ENCODE results near the gene MYO9A.

MYO9A gene

DNA sequence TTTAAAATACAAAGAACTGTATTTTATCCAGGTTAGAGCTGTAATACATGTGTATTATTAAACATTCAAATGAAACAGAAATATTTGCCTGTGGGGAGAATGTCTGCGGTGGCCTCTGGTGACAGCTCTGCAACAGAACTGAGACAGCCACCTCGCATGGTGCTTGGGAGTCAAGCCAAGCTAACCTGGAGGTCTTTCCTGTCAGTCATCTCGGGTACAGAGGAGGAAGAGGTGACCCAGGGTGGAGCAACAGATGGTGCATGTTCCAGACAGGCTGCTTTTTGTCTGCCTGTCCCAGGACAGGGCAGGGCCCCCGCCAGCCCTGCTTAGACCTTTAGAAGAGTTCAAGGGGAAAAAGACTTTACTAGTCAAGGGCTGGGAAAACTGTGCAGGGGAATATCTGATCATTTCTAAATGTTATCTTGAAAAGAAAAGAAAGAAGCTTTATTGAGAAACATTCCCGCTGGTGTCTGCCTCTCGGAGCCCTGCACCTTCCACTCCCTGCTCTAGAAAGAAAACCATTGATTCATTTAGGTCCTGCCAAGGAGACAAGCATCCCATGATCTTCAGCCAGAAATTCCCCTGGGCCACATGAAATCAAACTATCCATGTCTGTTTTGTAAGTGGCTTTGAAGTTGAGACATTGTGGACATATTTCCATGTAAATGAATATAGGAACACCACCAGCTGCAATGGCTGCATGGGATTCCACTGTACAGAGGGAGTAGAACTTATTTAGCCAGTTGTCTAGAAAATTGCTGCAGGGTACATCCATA is 313.1 kb downstream of the MYO9A start:
- no peak for DNase-seq

DNA sequence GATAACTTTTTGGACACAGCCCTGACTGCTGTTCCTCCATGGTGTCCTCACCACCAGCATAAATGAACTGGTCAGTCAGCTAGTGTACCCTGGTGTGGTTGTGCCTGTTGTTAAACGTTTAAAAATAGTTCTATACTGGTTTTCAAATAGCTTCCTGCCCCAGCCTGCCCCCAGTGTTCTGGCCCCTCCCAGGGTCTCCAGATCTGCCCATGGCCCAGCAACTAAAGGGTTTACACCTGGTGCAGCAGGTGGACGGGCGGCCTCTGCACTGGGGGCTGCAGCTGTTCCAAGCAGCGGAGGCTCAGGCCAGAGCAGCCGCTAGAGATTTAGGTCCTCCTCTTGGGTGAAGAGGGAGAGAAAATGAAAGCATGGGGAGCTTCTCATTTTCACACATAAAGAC is 313.7 kb downstream of the MYO9A start:
- no peak for DNase-seq

DNA sequence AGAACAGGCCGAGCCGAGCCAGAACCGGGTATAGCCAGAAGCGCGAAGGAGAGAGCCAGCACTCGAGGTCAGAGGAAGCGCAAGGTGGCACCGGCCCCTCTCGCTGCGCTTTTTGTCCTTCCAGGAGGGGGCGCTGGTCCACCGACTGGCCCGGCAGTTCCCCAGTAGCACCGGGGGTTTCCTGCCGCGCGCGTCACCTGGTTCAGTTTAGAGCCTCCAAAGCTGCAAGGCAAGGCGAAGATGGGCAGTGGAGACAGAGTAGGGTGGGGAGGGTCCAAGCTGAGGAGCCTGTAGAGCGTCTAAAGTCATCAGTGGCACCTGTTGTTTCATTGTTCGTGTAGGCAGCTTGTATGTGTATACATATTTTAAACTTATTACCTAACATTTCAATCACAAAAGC is 315.2 kb downstream of the MYO9A start:
- DNase-seq: no peak

GRCh38 chr15:71801935-71802655 is 315.9 kb downstream of the MYO9A start:
- no peak for DNase-seq

DNA sequence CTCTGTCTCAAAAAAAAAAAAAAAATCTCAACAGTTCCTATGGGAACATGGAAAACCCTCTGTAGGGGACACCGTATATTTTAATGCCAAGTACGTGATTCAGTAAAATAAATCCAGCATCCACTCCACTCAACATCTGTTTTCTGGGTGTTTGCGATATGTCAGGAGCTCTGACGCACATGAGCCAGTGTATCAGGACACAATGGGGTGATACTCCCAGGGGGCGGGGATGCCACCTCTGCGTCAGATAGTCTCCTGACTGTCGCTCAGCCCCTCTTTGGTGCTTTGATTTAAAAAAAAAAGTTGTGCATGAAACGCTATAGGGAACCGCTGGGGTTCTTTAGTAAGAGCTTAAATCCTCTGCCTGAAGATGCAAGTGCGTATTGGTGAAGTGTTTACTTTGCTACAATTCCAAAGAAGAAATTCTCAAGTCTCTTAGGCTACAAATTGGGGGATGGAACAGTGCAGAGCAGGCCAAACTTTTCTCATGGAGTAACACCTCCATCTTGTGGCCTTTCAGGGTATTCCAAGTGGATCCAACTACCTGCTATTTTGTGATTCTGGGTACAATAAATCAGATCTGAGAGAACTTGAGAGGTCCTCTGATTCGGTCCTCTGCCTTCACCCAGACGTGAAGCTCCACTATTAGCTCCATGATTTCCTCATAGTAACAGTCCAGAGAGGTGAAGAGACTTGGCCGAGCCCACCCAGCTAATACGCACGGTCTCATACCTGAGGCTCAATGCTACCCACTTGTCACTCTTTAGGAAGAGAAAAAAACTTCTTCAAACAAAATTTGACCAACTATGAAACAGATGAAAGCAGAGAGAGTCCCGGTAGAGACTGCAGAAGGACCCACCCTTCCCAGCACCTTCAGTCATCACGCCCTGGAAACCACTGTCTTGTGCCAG is 316.9 kb downstream of the MYO9A start:
- DNase-seq: no peak

DNA sequence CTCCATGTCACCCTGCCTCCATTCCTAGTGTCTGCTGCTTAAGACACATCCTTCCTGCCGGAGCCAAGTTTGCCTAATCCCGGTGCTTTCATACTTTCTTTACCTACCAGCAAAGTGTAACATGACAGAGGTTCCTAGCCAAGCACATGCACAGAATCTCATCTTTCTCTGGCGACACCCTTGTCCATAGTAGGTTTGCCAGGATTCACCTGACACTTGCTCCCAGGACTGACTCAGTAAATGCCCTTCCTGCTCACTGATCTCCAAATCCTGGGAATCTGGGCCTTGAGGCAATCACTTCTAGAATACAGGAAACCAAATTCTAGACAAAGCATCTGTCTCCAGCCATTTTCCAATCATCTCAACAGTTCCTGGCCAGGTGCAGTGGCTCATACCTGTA is 317.8 kb downstream of the MYO9A start:
- DNase-seq: no peak

DNA sequence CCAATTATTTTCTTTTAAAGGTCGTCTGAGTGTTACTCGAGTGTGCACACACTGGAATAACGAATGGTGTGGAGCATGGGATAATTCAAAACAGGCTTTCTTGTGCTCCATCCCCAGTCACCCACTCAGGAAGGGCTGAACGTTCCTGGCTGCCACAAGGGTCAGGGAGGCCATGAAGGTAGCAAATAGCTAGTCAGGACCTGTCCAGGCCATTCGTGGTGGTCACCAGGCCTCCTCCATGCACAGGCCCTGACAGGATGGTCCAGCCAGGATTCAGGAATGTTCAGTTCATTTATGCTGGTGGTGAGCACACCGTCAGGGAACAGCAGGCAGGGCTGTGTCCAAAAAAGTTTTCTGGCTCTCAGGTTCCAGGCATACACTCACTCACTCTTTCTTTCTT is 319.3 kb downstream of the MYO9A start:
- DNase-seq: no peak

- DNase-seq: no peak
Observed at GRCh38 chr15:71792521-71792920, 325.4 kb downstream of the MYO9A start.

DNA sequence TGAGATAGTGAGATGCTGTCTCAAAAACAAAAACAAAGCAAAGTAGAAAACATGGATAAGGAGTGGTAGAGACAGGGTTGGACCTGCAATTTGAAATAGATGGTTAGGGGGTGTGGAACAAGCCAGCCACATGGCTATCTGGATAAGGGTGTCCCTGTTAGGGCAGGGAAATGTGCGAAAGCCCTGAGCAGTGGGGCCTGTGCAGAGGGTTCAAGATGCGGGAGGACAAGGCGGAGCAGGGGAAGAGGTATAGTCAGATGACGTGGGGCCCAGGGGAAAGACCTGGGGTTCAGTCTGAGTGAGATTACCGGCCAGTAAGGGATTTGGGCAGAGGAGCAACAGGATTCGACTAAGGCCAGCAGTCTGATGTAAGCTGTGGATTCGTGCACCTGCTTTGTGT is 326.0 kb downstream of the MYO9A start:
- DNase-seq: no peak

- no peak for DNase-seq
Observed at GRCh38 chr15:71790081-71790480, 327.9 kb downstream of the MYO9A start.

DNA sequence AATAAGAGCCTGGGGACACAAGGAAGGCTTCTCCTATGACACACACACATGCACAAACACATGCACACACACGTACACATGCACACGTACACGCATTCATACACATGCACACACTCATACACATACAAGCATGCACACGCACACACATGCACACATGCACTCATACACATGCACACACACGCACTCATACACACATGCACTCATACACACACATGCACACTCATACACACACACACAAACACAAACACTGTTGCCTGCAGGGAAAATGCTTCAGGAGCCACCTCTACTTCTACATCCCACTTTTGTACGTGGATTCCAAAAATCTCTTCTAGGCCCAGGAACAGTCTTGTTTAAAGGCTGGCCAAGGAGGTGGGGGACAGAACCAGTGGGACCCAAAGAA is 328.3 kb downstream of the MYO9A start:
- DNase-seq: no peak

GRCh38 chr15:71788646-71789579 is 329.0 kb downstream of the MYO9A start:
- DNase-seq: no peak

GRCh38 chr15:71786673-71787072 is 331.3 kb downstream of the MYO9A start:
- DNase-seq: no peak

- no peak for DNase-seq
Observed at GRCh38 chr15:71785996-71786395, 332.0 kb downstream of the MYO9A start.

DNA sequence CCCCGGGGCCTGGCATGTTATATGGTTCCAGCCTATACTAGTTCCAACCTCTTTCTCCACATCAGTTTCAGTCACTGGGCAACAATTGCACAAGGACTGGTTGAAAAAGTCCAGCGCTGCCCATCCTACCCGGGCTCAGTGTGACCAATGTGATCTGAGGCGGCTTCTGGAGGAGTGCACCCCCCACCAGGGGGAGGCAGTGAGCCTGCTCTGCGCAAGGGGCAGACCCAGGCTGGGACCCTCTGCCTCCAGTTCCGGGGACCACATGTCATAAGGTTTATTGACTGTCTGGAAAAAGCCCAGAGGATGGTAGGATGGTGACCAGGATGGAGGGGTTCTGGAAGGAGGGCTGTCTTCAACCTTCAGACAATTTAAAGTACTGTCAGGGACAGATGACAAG is 333.2 kb downstream of the MYO9A start:
- no peak for DNase-seq

DNA sequence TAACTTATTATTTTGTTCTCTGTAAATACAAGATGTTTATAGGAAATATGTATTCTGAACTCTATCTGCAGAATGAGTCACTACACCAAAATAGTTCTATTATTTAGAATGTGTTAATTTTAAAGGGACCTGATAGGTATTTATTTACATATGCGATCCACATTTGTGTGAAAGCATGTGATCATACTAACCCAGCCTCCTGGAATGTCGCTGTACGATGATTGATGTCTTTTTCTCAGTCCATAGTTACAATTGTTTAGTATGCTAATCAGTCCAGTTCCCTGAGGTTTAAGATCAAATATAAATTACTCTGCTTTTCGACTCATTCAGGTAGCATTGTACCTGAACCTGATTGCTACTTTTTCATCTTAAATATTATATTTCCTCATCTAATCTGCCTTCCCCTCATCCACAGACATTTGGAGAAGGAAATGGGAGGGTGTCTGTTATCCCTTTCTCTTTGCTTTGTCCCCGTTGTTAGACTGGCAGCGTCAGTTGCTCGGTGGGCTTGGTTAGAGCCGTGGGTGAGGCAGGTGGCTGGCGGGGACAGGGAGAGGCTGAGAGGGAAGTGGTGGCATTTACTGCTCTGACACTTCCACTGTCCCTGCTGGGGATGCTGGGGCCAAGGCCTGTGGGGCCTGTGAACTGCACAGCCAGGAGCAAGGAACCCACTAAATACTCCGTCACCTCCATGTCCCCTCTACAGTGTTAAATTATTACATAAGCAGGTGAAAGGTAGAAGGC is 335.4 kb downstream of the MYO9A start:
- no peak for DNase-seq

DNA sequence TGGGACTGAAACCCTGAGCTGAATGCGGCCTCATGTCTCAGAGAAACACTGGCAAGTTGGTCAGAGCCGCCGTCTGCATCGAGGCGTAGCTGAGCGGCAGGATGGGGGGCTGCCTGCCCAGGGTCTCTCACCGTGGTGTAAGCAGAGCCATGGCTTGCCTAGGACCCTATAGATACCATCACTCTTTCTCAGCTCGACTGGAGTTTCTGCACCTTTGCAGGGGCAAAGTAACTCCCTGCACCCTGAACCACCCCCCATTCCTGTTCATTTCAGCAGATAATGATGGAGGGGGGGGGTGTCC is 336.0 kb downstream of the MYO9A start:
- no peak for DNase-seq

- DNase-seq: no peak
Observed at GRCh38 chr15:71781179-71781964, 336.6 kb downstream of the MYO9A start.

GRCh38 chr15:71780115-71780976 is 337.6 kb downstream of the MYO9A start:
- DNase-seq: no peak
